K562 (cell line): ENCODE measurements around the gene TLR5. TPM values are rescaled to one million over a fixed set of nuclear protein-coding genes. Genes with fewer than 3 reads are reported as not detected.

Experiments
- HSF4 ChIP-seq: fragments of 250-450 bp; sonication (Bioruptor Pico); IDR thresholded peaks from 2 replicates; pipeline ENCODE4 v2.1.2; 2022; ENCODE audit warnings: mild to moderate bottlenecking, moderate library complexity, borderline replicate concordance
- KDM4B ChIP-seq, 2 experiments: fragments of 450-650 bp in 1 of 2; sonication (generic) in 1 of 2; IDR thresholded peaks; 2 replicates each; pipeline ENCODE4 v1.6.1; 2016 to 2017; ENCODE audit warnings: borderline replicate concordance in 2 of 2, antibody characterized with exemption in 1 of 2, low read depth in 1 of 2, mild to moderate bottlenecking in 1 of 2
- polyA plus RNA-seq, 8 experiments: library from polyadenylated mRNA; depleted of rRNA in 4 of 8; stranded (reverse) in 5 of 8; unstranded in 3 of 8; fragments of >200 nt; fragmentation: Nextera tagmentation in 2 of 8; fragmentation: Illumina TruSeq in 1 of 8; extraction: Ambion mirVana in 2 of 8; extraction: Trizol in 1 of 8; gene quantifications; 2 replicates each; pipeline versions ENCODE4 v1.2.1 to v1.2.3, GENCODE V29; 2011 to 2014; ENCODE audit warnings: inconsistent platforms in 1 of 8, missing spikeins in 1 of 8
- total RNA-seq, 7 experiments: library from RNA; depleted of rRNA in 6 of 7; stranded (reverse); fragments of >200 nt in 6 of 7; fragmentation: Illumina TruSeq in 2 of 7; extraction: Trizol in 2 of 7; gene quantifications; 2 replicates each; pipeline versions ENCODE4 v1.2.1 to v1.2.3, GENCODE V29; 2011 to 2021; ENCODE audit warnings: low replicate concordance in 1 of 7
- TF ChIP-seq, protein P1 (sequence below), 2 experiments: fragments of 450-650 bp in 1 of 2; sonication (generic) in 1 of 2; formaldehyde crosslinking in 1 of 2; IDR thresholded peaks; 2 replicates each; pipeline versions ENCODE4 v1.7.1 to v1.9.0; 2016 to 2022; ENCODE audit warnings: inconsistent platforms in 1 of 2, mild to moderate bottlenecking in 1 of 2, missing genetic modification reagents in 1 of 2
- TF ChIP-seq, protein P2 (sequence below): fragments of 250-450 bp; sonication (Bioruptor Pico); IDR thresholded peaks from 2 replicates; pipeline ENCODE4 v1.9.0; 2021; ENCODE audit warnings: mild to moderate bottlenecking
- TF ChIP-seq, protein P3 (sequence below): fragments of 450-650 bp; formaldehyde crosslinking; IDR thresholded peaks from 2 replicates; pipeline ENCODE4 v1.4.0; 2020; ENCODE audit warnings: mild to moderate bottlenecking

TLR5 gene
- total and polyA plus RNA-seq, 9 of the 15 experiments (the other 6 are each of a cell fraction or from before 2014, with no cell fraction given) = 0.93 to 7.4 (median 1.9) TPM

DNA sequence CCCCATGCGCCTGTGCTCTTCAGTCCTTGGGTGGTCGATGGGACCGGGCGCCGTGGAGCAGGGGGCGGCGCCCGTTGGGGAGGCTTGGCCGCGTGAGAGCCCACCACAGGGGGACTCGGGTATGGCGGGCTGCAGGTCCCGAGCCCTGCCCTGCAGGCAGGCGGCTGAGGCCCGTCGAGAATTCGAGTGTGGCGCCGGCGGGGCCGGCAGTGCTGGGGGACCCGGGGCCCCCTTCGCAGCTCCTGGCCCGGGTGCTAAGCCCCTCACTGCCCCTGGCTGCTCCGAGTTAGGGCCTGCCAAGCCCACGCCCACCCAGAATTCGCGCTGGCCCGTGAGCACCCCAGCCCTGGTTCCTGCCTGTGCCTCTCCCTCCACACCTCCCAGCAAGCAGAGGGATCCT is 26.1 kb downstream of the TLR5 start (continued):
- TF ChIP-seq, protein P1, sequence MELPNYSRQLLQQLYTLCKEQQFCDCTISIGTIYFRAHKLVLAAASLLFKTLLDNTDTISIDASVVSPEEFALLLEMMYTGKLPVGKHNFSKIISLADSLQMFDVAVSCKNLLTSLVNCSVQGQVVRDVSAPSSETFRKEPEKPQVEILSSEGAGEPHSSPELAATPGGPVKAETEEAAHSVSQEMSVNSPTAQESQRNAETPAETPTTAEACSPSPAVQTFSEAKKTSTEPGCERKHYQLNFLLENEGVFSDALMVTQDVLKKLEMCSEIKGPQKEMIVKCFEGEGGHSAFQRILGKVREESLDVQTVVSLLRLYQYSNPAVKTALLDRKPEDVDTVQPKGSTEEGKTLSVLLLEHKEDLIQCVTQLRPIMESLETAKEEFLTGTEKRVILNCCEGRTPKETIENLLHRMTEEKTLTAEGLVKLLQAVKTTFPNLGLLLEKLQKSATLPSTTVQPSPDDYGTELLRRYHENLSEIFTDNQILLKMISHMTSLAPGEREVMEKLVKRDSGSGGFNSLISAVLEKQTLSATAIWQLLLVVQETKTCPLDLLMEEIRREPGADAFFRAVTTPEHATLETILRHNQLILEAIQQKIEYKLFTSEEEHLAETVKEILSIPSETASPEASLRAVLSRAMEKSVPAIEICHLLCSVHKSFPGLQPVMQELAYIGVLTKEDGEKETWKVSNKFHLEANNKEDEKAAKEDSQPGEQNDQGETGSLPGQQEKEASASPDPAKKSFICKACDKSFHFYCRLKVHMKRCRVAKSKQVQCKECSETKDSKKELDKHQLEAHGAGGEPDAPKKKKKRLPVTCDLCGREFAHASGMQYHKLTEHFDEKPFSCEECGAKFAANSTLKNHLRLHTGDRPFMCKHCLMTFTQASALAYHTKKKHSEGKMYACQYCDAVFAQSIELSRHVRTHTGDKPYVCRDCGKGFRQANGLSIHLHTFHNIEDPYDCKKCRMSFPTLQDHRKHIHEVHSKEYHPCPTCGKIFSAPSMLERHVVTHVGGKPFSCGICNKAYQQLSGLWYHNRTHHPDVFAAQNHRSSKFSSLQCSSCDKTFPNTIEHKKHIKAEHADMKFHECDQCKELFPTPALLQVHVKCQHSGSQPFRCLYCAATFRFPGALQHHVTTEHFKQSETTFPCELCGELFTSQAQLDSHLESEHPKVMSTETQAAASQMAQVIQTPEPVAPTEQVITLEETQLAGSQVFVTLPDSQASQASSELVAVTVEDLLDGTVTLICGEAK (IDR thresholded peaks at IDR 0.05) = no peak
- TF ChIP-seq, protein P1 (CRISPR knock-in tag; IDR thresholded peaks at IDR 0.05) = no peak
- TF ChIP-seq KDM4B (IDR thresholded peaks at IDR 0.05; ENCODE audit: borderline replicate concordance in 2 of 2, low read depth in 1 of 2) (no peak), HSF4 (CRISPR knock-in tag) (no peak)
- TF ChIP-seq, protein P2, sequence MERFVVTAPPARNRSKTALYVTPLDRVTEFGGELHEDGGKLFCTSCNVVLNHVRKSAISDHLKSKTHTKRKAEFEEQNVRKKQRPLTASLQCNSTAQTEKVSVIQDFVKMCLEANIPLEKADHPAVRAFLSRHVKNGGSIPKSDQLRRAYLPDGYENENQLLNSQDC (CRISPR knock-in tag) = no peak
- TF ChIP-seq, protein P3, sequence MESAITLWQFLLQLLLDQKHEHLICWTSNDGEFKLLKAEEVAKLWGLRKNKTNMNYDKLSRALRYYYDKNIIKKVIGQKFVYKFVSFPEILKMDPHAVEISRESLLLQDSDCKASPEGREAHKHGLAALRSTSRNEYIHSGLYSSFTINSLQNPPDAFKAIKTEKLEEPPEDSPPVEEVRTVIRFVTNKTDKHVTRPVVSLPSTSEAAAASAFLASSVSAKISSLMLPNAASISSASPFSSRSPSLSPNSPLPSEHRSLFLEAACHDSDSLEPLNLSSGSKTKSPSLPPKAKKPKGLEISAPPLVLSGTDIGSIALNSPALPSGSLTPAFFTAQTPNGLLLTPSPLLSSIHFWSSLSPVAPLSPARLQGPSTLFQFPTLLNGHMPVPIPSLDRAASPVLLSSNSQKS (CRISPR knock-in tag) = no peak
